Cardiac fibroblast (primary cell): ENCODE measurements around the gene CLSTN1.
A peak's percentile ranks its signal among the peaks of the same experiment; 100 is the strongest.

Experiments
- DNase-seq, 2 donors: peaks; one replicate each; pipeline versions ENCODE4 v3.0.0 to v3.0.0-alpha.2; 2010; ENCODE audit warnings: low read depth in 2 of 2
- H3K4me3 ChIP-seq, 2 donors: replicated peaks in 1 of 2; 1 replicate in 1 of 2; 2 replicates in 1 of 2; pipeline ENCODE4 v1.5.1; 2011; ENCODE audit warnings: low read depth in 2 of 2, low read length in 2 of 2, mild to moderate bottlenecking in 2 of 2, moderate library complexity in 1 of 2
- CTCF ChIP-seq: IDR thresholded peaks from one replicate; pipeline ENCODE4 v1.5.1; 2011; ENCODE audit warnings: low read depth, mild to moderate bottlenecking, low read length, inconsistent platforms

CLSTN1 gene

DNA sequence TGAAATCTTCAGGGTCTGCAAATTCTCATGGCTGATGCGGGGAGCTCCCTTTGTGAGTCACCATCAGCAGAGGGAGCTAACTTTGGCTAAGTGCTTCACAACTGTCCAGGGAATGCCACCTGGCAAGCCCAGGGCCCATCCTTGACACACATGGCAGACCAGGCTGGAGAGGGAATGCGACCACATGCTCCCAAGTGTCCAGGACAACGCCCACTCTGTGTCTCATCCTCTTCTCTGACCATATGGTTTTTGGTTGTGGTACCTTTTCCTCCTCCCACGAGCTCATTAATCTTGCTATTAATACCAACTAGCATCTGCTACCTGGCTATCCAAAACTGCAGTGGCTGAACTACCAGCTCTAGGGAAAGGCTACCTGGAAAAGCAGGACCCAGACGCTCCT is 37.1 kb upstream of the CLSTN1 start:
- no peak for DNase-seq
- no peak overlapping the region for H3K4me3 ChIP-seq
- TF ChIP-seq CTCF: no peak

DNA sequence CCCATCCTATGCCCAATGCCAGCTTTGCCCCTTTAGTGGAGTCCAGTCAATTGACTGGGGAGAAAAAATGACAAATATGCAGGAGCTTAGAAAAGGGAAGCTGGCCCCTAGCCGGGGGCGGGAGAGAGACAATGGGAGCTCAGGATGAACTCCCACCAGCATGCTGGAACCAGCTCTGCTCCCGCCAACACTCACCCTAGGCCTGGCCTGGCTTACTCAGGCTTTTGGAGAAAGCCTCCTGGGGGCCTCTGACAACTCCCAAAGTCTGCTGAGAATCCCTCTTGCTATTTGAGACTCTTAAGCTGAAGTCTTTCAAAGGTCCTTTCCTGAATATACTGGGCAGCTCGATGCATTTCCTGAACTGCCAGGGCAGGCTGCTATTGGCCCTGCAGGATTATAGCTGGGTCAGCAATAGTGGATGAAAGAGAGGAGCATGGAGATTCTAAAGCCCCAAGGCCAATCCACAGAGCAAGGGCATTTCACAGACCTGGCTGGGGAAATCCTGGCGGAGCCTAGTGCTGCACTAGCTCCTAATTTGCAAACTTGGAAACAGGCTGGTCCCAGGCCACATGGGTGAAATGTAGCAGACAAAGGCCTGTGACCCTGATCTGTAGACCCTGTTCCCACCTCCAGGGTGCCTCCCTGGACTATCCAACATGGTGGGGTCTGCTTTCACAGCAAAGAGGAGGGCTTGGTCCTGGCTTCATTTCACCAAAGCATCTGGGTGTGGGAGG is 35.7 kb upstream of the CLSTN1 start:
- peak; percentile 18 to 51 for DNase-seq
- TF ChIP-seq CTCF: no peak
- no peak overlapping the region for H3K4me3 ChIP-seq

- no peak for DNase-seq
- no peak for TF ChIP-seq CTCF
- no peak overlapping the region for H3K4me3 ChIP-seq
These were observed 34.7 kb upstream of the CLSTN1 start for GRCh38 chr1:9858293-9859035.

DNA sequence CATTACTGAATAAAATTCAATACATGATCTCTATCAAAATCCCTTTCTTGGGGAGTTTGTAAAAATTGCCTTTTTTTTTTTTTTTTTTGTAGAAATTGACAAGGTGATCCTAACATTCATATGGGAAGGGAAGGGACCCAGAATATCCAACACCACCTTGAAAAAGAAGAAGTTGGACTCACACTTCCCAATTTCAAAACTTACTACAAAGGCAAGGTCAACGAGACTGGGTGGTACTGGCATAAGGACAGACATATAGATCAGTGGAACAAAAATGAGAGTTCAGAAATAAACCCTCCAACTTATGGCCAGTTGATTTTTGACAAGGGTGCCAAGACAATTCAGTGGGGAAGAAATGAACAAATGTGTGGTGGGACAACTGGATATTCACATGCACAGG is 31.4 kb upstream of the CLSTN1 start:
- no peak for DNase-seq
- no peak overlapping the region for H3K4me3 ChIP-seq
- no peak for TF ChIP-seq CTCF

DNA sequence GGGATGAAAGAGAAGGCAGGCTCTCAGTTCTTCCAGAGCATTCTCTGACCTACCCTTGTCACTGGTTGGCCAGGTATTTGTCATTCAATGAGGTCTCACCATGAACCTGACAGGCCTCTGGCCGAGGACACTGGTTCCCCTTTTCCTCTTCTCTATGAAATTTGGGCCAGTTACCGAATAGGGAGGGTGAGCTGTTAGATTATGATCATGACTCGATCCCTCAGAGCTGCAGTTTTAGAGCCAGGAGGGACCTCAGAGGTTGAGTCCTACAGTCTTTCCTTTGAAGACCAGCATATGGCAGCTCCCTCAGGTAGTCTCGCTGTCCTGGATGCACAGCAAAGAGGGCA is 29.5 kb upstream of the CLSTN1 start:
- no peak for TF ChIP-seq CTCF
- H3K4me3 ChIP-seq: no peak overlapping the region
- no peak for DNase-seq

DNA sequence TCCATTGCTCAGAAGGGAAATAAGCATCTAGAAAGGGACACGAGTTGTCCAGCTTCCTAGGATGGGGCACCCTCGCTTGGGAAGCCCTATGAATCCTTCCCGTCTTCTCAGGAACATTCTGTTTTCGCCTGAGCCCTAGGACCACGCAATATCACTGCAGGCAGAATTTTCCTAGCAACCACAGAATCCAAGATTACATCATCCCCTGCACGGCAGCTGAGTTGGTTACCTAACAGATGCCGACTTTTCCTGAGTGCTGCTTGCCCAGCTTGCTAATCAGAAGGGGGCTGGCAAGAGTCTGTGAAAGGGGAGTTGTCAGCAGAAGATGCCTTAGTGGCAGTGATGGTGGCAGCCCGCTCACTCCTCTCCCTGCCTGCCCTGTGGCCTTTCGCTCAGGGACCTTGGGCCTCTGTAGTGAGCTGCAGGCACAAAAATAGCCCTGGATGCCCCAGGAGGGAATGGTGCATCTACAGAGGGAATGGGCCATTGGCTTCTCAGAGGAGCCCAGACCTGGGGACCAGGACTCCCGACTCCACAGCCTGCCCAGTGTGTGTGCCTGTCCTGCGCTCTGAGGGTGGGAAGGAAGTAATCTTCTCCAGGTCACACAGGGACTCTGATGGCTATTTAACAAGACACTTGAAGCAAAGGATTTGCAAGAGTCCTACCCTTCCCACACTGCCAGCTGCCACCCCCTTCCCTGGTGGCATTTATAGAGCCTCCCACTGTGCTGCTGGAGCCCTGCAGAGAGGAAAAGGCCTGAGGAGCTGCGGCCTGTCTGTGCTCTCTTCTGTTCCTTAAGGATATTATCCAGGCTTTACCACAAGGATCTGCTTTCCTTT is 28.9 kb upstream of the CLSTN1 start:
- no peak for TF ChIP-seq CTCF
- peak; percentile 77 to 84 for DNase-seq
- no peak overlapping the region for H3K4me3 ChIP-seq
